Mucosa of descending colon (tissue), 3 donors: ENCODE data around the gene MLLT1. TPM values are rescaled to one million over a fixed set of nuclear protein-coding genes. Genes with fewer than 3 reads are reported as not detected.

Experiments used
- ATAC-seq: fragments of 200-7000 bp; cut with Tn5 transposase; one replicate; pipeline ENCODE4 v1.9.1; 2020; ENCODE audit warnings: mild to moderate bottlenecking, moderate library complexity
- DNase-seq, 3 donors: peaks; one replicate each; pipeline ENCODE4 v3.0.0-alpha.2; 2020
- H3K36me3 ChIP-seq: fragments of 200-600 bp; one replicate; pipeline ENCODE4 v1.8.0; 2021; ENCODE audit warnings: low read depth, mild to moderate bottlenecking
- H3K4me1 ChIP-seq: fragments of 200-600 bp; one replicate; pipeline ENCODE4 v1.8.0; 2021; ENCODE audit warnings: low read depth, mild to moderate bottlenecking
- H3K4me3 ChIP-seq: fragments of 200-600 bp; one replicate; pipeline ENCODE4 v1.8.0; 2021; ENCODE audit warnings: mild to moderate bottlenecking
- H3K9me3 ChIP-seq: fragments of 200-600 bp; one replicate; pipeline ENCODE4 v1.8.0; 2021; ENCODE audit warnings: mild to moderate bottlenecking
- CTCF ChIP-seq: fragments of 200-600 bp; IDR thresholded peaks from one replicate; pipeline ENCODE4 v1.8.0; 2022; ENCODE audit warnings: antibody characterized with exemption, mild to moderate bottlenecking
- intact Hi-C, 2 donors: fragments of 100-400 bp; cut with DNase I in 1 of 2; cut with micrococcal nuclease in 1 of 2; formaldehyde crosslinking; loops; one replicate each; pipeline versions ENCODE4 v1.11.0 to v1.11.1; 2022; cut with DNase I, micrococcal nuclease
- total RNA-seq, 3 donors: library from RNA; stranded (reverse); fragmentation: NEBNext Ultra II Directional in 2 of 3; extraction: Animal tissue kit (Norgen Biotek cat#: 25700) in 2 of 3; gene quantifications; one replicate each; pipeline versions ENCODE4 v1.2.1 to v1.2.4, GENCODE V29; 2021 to 2023
- donor health status: DM: no; HTN: no; CAD: no; lungs with moderate emphysema.
- donor health status: DM: no; HTN: no; CAD: no.
- donor health status: DM: no; HTN: yes; CAD: no.

The MLLT1 gene
- total RNA-seq, 3 donors from 2014 or later: 32.5 to 75.3 (median 33.7) TPM

- no peak for TF ChIP-seq CTCF
- intact Hi-C loops: no loop called here
These were observed 65.8 kb downstream of the MLLT1 start for GRCh38 chr19:6213696-6214641.

GRCh38 chr19:6213266-6213595, 66.5 kb downstream of the MLLT1 start:
- no peaks in the 10 kb centered on the region for H3K4me1 ChIP-seq
- no peak for ATAC-seq
- DNase-seq: no peak
- no peak for TF ChIP-seq CTCF
- no peak overlapping the region for H3K4me3 ChIP-seq
- intact Hi-C loops: no loop called here
- no peaks in the 10 kb centered on the region for H3K9me3 ChIP-seq
- no peaks in the 10 kb centered on the region for H3K36me3 ChIP-seq

More at GRCh38 chr19:6213696-6214641, 65.8 kb downstream of the MLLT1 start:
- H3K9me3 ChIP-seq: no peaks in the 10 kb centered on the region
- H3K4me1 ChIP-seq: peaks cover 3% of the 10 kb centered on the region
- no peaks in the 10 kb centered on the region for H3K36me3 ChIP-seq
- ATAC-seq (no peak), DNase-seq (peak in 1 of 3 donors; percentile 20)
- H3K4me3 ChIP-seq: no peak overlapping the region

- intact Hi-C loops: no loop called here
- no peak for ATAC-seq
- H3K36me3 ChIP-seq: no peaks in the 10 kb centered on the region
These were observed 67.1 kb downstream of the MLLT1 start for GRCh38 chr19:6212403-6213265.

GRCh38 chr19:6211632-6212402, 68.0 kb downstream of the MLLT1 start:
- H3K9me3 ChIP-seq: no peaks in the 10 kb centered on the region
- intact Hi-C loops: no loop called here
- no peak for ATAC-seq
- peak in 1 of 3 donors; percentile 17 for DNase-seq
- no peaks in the 10 kb centered on the region for H3K4me1 ChIP-seq
- no peak for TF ChIP-seq CTCF
- H3K36me3 ChIP-seq: no peaks in the 10 kb centered on the region
- no peak overlapping the region for H3K4me3 ChIP-seq

More at GRCh38 chr19:6212403-6213265, 67.1 kb downstream of the MLLT1 start:
- DNase-seq: no peak
- H3K9me3 ChIP-seq: no peaks in the 10 kb centered on the region
- no peaks in the 10 kb centered on the region for H3K4me1 ChIP-seq
- TF ChIP-seq CTCF: no peak
- no peak overlapping the region for H3K4me3 ChIP-seq
